ENCODE measurements around the gene NCLN.
"Not testable (repeated sequence)": the region's sequence is repeated elsewhere in the genome, so short reads cannot be mapped to it uniquely, and the experiment has no call there.

NCLN gene

GRCh38 chr19:3196064-3196932 lies 10.6 kb downstream of the NCLN start:
- Histone ChIP-seq H3K9me3 (ENCODE audit: low read depth, low read length) (no peaks in the 10 kb centered on the region), H3K36me3 (ENCODE audit: insufficient read depth, low read length) (peaks cover 8% of the 10 kb centered on the region; the same call in 1 of the 2 replicates), H3K9ac (ENCODE audit: insufficient read length) (no peak overlapping the region), H3K4me3 (no peak overlapping the region), H3K27ac (no peak overlapping the region)
- no peak for DNase-seq (ENCODE audit: low read depth, low spot score)
- TF ChIP-seq FOXP2 (optimal IDR thresholded peaks at IDR 0.05; ENCODE audit: control extremely low read depth, extremely low read length, insufficient read depth) (no peak), EZH2 (IDR thresholded peaks at IDR 0.05) (no peak), POLR2AphosphoS5 (IDR thresholded peaks at IDR 0.05; ENCODE audit: borderline replicate concordance, low read depth, low read length) (no peak)

- no peak overlapping the region for H3K4me3 ChIP-seq
- DNase-seq (ENCODE audit: low read depth, low spot score) = no peak
- H3K27ac ChIP-seq = no peak overlapping the region
- no peaks in the 10 kb centered on the region for H3K9me3 ChIP-seq (ENCODE audit: low read depth, low read length)
- no peak overlapping the region for H3K9ac ChIP-seq (ENCODE audit: insufficient read length)
- peaks cover 8% of the 10 kb centered on the region; the same call in 1 of the 2 replicates for H3K36me3 ChIP-seq (ENCODE audit: insufficient read depth, low read length)
- no peak for TF ChIP-seq POLR2AphosphoS5 (IDR thresholded peaks at IDR 0.05; ENCODE audit: borderline replicate concordance, low read depth, low read length)
- no peak for TF ChIP-seq FOXP2 (optimal IDR thresholded peaks at IDR 0.05; ENCODE audit: control extremely low read depth, extremely low read length, insufficient read depth)
- no peak for TF ChIP-seq EZH2 (IDR thresholded peaks at IDR 0.05)
Observed at GRCh38 chr19:3196933-3197205, 11.1 kb downstream of the NCLN start.

- DNase-seq (ENCODE audit: low read depth, low spot score) = no peak
- no peak for TF ChIP-seq EZH2 (IDR thresholded peaks at IDR 0.05)
- no peak for TF ChIP-seq FOXP2 (optimal IDR thresholded peaks at IDR 0.05; ENCODE audit: control extremely low read depth, extremely low read length, insufficient read depth)
- TF ChIP-seq POLR2AphosphoS5 (IDR thresholded peaks at IDR 0.05; ENCODE audit: borderline replicate concordance, low read depth, low read length) = 0 out of 2 replicates have a peak, but pooled peaks have one; percentile 5
- Histone ChIP-seq H3K36me3 (ENCODE audit: insufficient read depth, low read length) (peaks cover 8% of the 10 kb centered on the region; the same call in 1 of the 2 replicates), H3K9me3 (ENCODE audit: low read depth, low read length) (no peaks in the 10 kb centered on the region), H3K4me3 (no peak overlapping the region), H3K27ac (no peak overlapping the region), H3K9ac (ENCODE audit: insufficient read length) (no peak overlapping the region)
Observed at GRCh38 chr19:3198901-3199700, 13.4 kb downstream of the NCLN start.

- Histone ChIP-seq H3K36me3 (ENCODE audit: insufficient read depth, low read length) (peaks cover 6% of the 10 kb centered on the region; the same call in 1 of the 2 replicates), H3K27ac (no peak overlapping the region), H3K4me3 (no peak overlapping the region), H3K9ac (ENCODE audit: insufficient read length) (no peak overlapping the region), H3K9me3 (ENCODE audit: low read depth, low read length) (no peaks in the 10 kb centered on the region)
- TF ChIP-seq POLR2AphosphoS5 (IDR thresholded peaks at IDR 0.05; ENCODE audit: borderline replicate concordance, low read depth, low read length) = no peak
- TF ChIP-seq EZH2 (IDR thresholded peaks at IDR 0.05) = no peak
- TF ChIP-seq FOXP2 (optimal IDR thresholded peaks at IDR 0.05; ENCODE audit: control extremely low read depth, extremely low read length, insufficient read depth) = no peak
- DNase-seq (ENCODE audit: low read depth, low spot score) = no peak
Observed at GRCh38 chr19:3201072-3201700, 15.5 kb downstream of the NCLN start.

- Histone ChIP-seq H3K36me3 (ENCODE audit: insufficient read depth, low read length) (peaks cover 11% of the 10 kb centered on the region), H3K9ac (ENCODE audit: insufficient read length) (no peak overlapping the region), H3K27ac (no peak overlapping the region), H3K4me3 (no peak overlapping the region), H3K9me3 (ENCODE audit: low read depth, low read length) (no peaks in the 10 kb centered on the region)
- no peak for DNase-seq (ENCODE audit: low read depth, low spot score)
- TF ChIP-seq EZH2 (IDR thresholded peaks at IDR 0.05) (no peak), FOXP2 (optimal IDR thresholded peaks at IDR 0.05; ENCODE audit: control extremely low read depth, extremely low read length, insufficient read depth) (no peak), POLR2AphosphoS5 (IDR thresholded peaks at IDR 0.05; ENCODE audit: borderline replicate concordance, low read depth, low read length) (no peak)
Observed at GRCh38 chr19:3201911-3202310, 16.2 kb downstream of the NCLN start.

- Histone ChIP-seq H3K27ac (no peak overlapping the region), H3K9me3 (ENCODE audit: low read depth, low read length) (no peaks in the 10 kb centered on the region), H3K36me3 (ENCODE audit: insufficient read depth, low read length) (peaks cover 16% of the 10 kb centered on the region), H3K4me3 (no peak overlapping the region), H3K9ac (ENCODE audit: insufficient read length) (no peak overlapping the region)
- no peak for DNase-seq (ENCODE audit: low read depth, low spot score)
- TF ChIP-seq EZH2 (IDR thresholded peaks at IDR 0.05) = no peak
- no peak for TF ChIP-seq FOXP2 (optimal IDR thresholded peaks at IDR 0.05; ENCODE audit: control extremely low read depth, extremely low read length, insufficient read depth)
- no peak for TF ChIP-seq POLR2AphosphoS5 (IDR thresholded peaks at IDR 0.05; ENCODE audit: borderline replicate concordance, low read depth, low read length)
Observed at GRCh38 chr19:3202346-3202745, 16.6 kb downstream of the NCLN start.

GRCh38 chr19:3202895-3203294 lies 17.2 kb downstream of the NCLN start:
- H3K36me3 ChIP-seq (ENCODE audit: insufficient read depth, low read length) = peaks cover 21% of the 10 kb centered on the region
- H3K27ac ChIP-seq; DNase-seq (ENCODE audit: low read depth, low spot score); H3K9me3 ChIP-seq (ENCODE audit: low read depth, low read length); H3K4me3 ChIP-seq; H3K9ac ChIP-seq (ENCODE audit: insufficient read length): not testable (repeated sequence)
